Measurements from ENCODE around the gene BLM. TPM values are rescaled to one million over a fixed set of nuclear protein-coding genes. Genes with fewer than 3 reads are reported as not detected.

The BLM gene
- total and polyA plus RNA-seq, 10 of the 15 experiments (the other 5 are each of a cell fraction or from before 2014, with no cell fraction given): 23.0 to 68.4 (median 43.9) TPM

DNA sequence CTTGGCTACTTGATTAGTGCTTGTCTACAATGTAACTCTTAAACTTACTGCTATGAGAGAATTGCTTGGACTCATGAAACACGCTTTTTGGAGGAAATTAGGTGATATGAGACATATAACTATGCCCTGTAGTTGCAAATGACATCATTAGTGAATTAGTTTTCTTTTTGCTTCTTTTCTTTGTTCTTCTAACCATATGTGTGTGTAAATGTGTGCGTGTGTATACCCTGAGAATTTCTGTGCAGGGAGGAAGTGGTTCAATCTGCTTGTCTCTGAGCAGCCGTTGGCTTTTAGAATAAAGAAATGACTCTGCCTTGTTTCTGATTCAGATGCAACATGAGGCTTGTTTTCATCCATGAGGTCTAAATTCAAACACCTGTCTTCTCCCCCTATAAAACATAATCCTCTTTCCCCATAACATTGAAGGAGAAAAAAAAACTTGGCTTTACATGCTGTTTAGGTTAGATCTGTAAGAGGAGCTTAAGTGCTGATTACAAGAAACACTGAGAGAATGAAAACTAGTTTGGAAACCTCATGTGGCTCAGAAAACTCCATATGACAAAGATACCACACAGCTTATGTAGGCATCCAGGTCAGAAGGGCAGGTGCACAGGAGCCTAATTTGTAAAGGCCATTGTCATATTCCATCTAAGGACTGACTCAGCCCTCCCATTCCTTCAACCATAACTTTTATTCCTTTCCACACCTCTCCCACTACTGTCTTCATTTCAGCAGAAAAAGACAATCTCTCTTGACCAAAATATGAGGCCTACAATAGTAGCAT is 30.5 kb upstream of the BLM start (continued):
- TF ChIP-seq WRNIP1 (IDR thresholded peaks at IDR 0.05; ENCODE audit: borderline replicate concordance, low read depth, low read length): no peak
- peak; percentile 76 for TF ChIP-seq GATAD2B (conservative IDR thresholded peaks at IDR 0.05; ENCODE audit: low read depth)
- TF ChIP-seq SPI1 (IDR thresholded peaks at IDR 0.05; ENCODE audit: borderline replicate concordance, insufficient read depth, low read depth, low read length): peak; percentile 96
- TF ChIP-seq PAX5 (IDR thresholded peaks at IDR 0.05; ENCODE audit: borderline replicate concordance, low read depth, low read length): peak; percentile 79
- TF ChIP-seq BCL11A (IDR thresholded peaks at IDR 0.05; ENCODE audit: low read depth, low read length): peak; percentile 89
- TF ChIP-seq PKNOX1 (IDR thresholded peaks at IDR 0.05): no peak
- peak; percentile 58 for TF ChIP-seq SP1 (IDR thresholded peaks at IDR 0.05; ENCODE audit: low read depth, low read length)
- TF ChIP-seq TCF12 (IDR thresholded peaks at IDR 0.05; ENCODE audit: low read depth, low read length): peak; percentile 91
- TF ChIP-seq CREB1 (IDR thresholded peaks at IDR 0.05; ENCODE audit: low read depth): peak; percentile 81
- peak; percentile 84 for TF ChIP-seq NR2F1 (conservative IDR thresholded peaks at IDR 0.05)
- TF ChIP-seq NBN (IDR thresholded peaks at IDR 0.05): peak; percentile 84
- TF ChIP-seq HDGF (IDR thresholded peaks at IDR 0.05): no peak
- TF ChIP-seq CREM (IDR thresholded peaks at IDR 0.05; ENCODE audit: low read depth): peak; percentile 82
- peak; percentile 87 for TF ChIP-seq SMAD1 (IDR thresholded peaks at IDR 0.05; ENCODE audit: low read depth, partially characterized antibody)
- TF ChIP-seq, protein P1, sequence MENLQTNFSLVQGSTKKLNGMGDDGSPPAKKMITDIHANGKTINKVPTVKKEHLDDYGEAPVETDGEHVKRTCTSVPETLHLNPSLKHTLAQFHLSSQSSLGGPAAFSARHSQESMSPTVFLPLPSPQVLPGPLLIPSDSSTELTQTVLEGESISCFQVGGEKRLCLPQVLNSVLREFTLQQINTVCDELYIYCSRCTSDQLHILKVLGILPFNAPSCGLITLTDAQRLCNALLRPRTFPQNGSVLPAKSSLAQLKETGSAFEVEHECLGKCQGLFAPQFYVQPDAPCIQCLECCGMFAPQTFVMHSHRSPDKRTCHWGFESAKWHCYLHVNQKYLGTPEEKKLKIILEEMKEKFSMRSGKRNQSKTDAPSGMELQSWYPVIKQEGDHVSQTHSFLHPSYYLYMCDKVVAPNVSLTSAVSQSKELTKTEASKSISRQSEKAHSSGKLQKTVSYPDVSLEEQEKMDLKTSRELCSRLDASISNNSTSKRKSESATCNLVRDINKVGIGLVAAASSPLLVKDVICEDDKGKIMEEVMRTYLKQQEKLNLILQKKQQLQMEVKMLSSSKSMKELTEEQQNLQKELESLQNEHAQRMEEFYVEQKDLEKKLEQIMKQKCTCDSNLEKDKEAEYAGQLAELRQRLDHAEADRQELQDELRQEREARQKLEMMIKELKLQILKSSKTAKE (IDR thresholded peaks at IDR 0.05; ENCODE audit: low read depth, poor library complexity, severe bottlenecking): peak; percentile 81
- TF ChIP-seq NFIC (IDR thresholded peaks at IDR 0.05; ENCODE audit: low read depth, low read length): peak; percentile 98
- peak; percentile 92 for TF ChIP-seq ZBED1 (IDR thresholded peaks at IDR 0.05; ENCODE audit: borderline replicate concordance)
- peak; percentile 35 to 80; a peak in 1 of 4 replicates for TF ChIP-seq IKZF2 (IDR thresholded peaks at IDR 0.05)
- no peak for TF ChIP-seq BCLAF1 (IDR thresholded peaks at IDR 0.05)
- peak; percentile 24 for TF ChIP-seq KLF5 (IDR thresholded peaks at IDR 0.05; ENCODE audit: partially characterized antibody)
- peak; percentile 63; the same call in 2 of the 3 replicates for TF ChIP-seq POU2F2 (IDR thresholded peaks at IDR 0.05; ENCODE audit: borderline replicate concordance, low read depth, low read length)
- TF ChIP-seq BCL3 (IDR thresholded peaks at IDR 0.05; ENCODE audit: borderline replicate concordance, insufficient read depth, low read depth, low read length, poor library complexity, severe bottlenecking): peak; percentile 98
- TF ChIP-seq TARDBP (IDR thresholded peaks at IDR 0.05; ENCODE audit: borderline replicate concordance): 0 out of 2 replicates have a peak, but pooled peaks have one; percentile 43

Data from GM12878 (cell line).